ENCODE results near the gene PHLPP1.

Gene PHLPP1

DNA sequence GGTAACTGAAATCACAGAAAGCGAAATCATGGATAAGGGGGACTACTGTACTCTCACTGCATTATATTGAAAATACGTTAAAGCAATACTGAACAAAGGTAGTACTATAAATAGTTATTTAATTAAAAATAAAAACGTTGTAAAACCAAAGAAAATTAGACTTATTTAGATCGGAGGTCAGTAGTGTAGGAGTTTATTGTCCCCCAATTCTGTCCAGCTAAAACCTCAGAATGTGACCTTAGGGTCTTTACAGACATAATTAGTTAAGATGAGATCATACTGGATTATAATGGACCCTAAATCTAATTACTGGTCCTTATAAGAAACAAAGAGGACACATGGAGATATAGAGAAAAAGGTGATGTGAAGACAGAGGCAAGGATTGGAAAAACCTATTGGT lies 95.3 kb downstream of the PHLPP1 start:
- no peaks in the 10 kb centered on the region for H3K27me3 Mint-ChIP-seq
- H3K36me3 Mint-ChIP-seq (ENCODE audit: low read depth), result peaks cover 2% of the 10 kb centered on the region
- H3K9me3 Mint-ChIP-seq, result no peaks in the 10 kb centered on the region
- ATAC-seq (no peak), DNase-seq (no peak)
- no peak overlapping the region for H3K27ac Mint-ChIP-seq
- peaks cover 15% of the 10 kb centered on the region for H3K4me1 Mint-ChIP-seq
- no peak overlapping the region for H3K4me3 Mint-ChIP-seq

GRCh38 chr18:62811674-62812073 lies 96.3 kb downstream of the PHLPP1 start:
- ATAC-seq, result no peak

DNA sequence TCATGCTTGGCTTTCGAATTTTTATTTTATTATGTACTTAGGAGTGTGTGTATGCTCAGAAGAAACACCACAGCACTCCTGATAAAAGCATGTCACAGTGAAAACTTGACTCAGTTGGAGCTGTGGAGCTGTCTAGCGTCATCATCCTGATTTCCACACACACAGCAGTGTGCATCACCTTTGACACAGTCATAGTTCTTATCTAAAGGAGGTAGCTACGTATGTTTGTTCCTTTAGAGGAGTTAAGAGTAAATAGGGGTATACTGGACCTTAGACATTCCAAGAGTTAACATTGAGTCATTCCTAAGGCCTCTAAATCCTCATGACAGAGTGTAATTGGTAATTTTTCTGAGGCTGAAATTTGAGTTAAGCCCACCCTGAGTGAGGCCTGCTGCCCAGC lies 96.9 kb downstream of the PHLPP1 start:
- H3K4me1 Mint-ChIP-seq, result peaks cover 17% of the 10 kb centered on the region
- H3K27ac Mint-ChIP-seq, result no peak overlapping the region
- no peak overlapping the region for H3K4me3 Mint-ChIP-seq
- H3K9me3 Mint-ChIP-seq, result no peaks in the 10 kb centered on the region
- DNase-seq (no peak), ATAC-seq (no peak)
- no peaks in the 10 kb centered on the region for H3K36me3 Mint-ChIP-seq (ENCODE audit: low read depth)
- H3K27me3 Mint-ChIP-seq, result no peaks in the 10 kb centered on the region

More at GRCh38 chr18:62811674-62812073, 96.3 kb downstream of the PHLPP1 start:
- Mint-ChIP-seq H3K36me3 (ENCODE audit: low read depth) (peaks cover under 1% of the 10 kb centered on the region), H3K4me3 (no peak overlapping the region), H3K9me3 (no peaks in the 10 kb centered on the region), H3K27ac (no peak overlapping the region), H3K27me3 (no peaks in the 10 kb centered on the region), H3K4me1 (peaks cover 17% of the 10 kb centered on the region)
- no peak for DNase-seq

DNA sequence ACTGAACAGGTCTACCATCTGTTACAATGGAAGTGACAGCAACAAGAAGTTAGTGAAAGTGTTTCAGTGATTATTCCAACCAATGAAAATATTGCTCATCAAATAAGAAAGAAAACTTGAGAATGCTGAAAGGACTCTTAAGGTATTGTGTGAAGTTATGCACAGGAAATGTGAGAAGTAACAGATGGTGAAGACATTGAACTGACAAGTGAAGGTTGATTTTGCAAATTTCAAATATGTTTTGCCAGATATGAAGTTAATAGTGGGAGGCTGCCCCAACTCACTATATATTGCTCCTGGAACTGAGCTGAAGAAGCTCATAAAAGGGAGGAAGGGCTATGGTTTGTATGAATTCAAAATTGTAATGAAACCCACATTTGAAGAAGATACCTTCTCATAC lies 97.5 kb downstream of the PHLPP1 start:
- no peak overlapping the region for H3K27ac Mint-ChIP-seq
- H3K4me1 Mint-ChIP-seq, result peaks cover 17% of the 10 kb centered on the region
- no peak overlapping the region for H3K4me3 Mint-ChIP-seq
- DNase-seq (no peak), ATAC-seq (no peak)
- no peaks in the 10 kb centered on the region for H3K9me3 Mint-ChIP-seq
- no peaks in the 10 kb centered on the region for H3K36me3 Mint-ChIP-seq (ENCODE audit: low read depth)
- no peaks in the 10 kb centered on the region for H3K27me3 Mint-ChIP-seq

GRCh38 chr18:62814132-62814759 lies 98.9 kb downstream of the PHLPP1 start:
- no peak for ATAC-seq
- H3K27me3 Mint-ChIP-seq, result no peaks in the 10 kb centered on the region
- H3K27ac Mint-ChIP-seq, result peak overlapping the region; percentile 64
- H3K4me3 Mint-ChIP-seq, result no peak overlapping the region
- H3K36me3 Mint-ChIP-seq (ENCODE audit: low read depth), result no peaks in the 10 kb centered on the region
- no peak for DNase-seq
- H3K9me3 Mint-ChIP-seq, result no peaks in the 10 kb centered on the region
- H3K4me1 Mint-ChIP-seq, result peaks cover 17% of the 10 kb centered on the region

DNA sequence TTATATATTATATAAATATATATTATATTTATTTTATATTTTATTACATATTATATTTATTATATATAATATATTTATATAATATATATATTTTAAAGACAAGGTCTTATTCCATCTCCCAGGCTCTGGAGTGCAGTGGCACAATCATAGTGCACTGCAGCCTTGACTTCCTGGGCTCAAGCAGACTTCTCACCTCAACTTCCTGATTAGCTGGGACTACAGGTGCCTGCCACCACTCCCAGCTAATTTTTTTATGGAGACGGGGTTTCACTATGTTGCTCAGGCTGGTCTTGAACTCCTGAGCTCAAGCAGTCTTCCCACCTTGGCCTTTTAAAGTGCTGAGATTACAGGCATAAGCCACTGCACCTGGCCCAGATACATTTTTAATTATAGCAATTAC lies 110.0 kb downstream of the PHLPP1 start:
- no peak for DNase-seq
- no peak overlapping the region for H3K27ac Mint-ChIP-seq
- H3K27me3 Mint-ChIP-seq, result no peaks in the 10 kb centered on the region
- peaks cover 12% of the 10 kb centered on the region for H3K4me1 Mint-ChIP-seq
- no peak for ATAC-seq
- H3K36me3 Mint-ChIP-seq (ENCODE audit: low read depth), result peaks cover 5% of the 10 kb centered on the region
- H3K9me3 Mint-ChIP-seq, result no peaks in the 10 kb centered on the region
- no peak overlapping the region for H3K4me3 Mint-ChIP-seq

- H3K27me3 Mint-ChIP-seq, result no peaks in the 10 kb centered on the region
- H3K4me1 Mint-ChIP-seq, result peaks cover 13% of the 10 kb centered on the region
- H3K27ac Mint-ChIP-seq, result no peak overlapping the region
- no peak overlapping the region for H3K4me3 Mint-ChIP-seq
- ATAC-seq, result no peak
- no peak for DNase-seq
- H3K9me3 Mint-ChIP-seq, result no peaks in the 10 kb centered on the region
- peaks cover 9% of the 10 kb centered on the region for H3K36me3 Mint-ChIP-seq (ENCODE audit: low read depth)
These were observed 112.1 kb downstream of the PHLPP1 start for GRCh38 chr18:62827397-62827796.

DNA sequence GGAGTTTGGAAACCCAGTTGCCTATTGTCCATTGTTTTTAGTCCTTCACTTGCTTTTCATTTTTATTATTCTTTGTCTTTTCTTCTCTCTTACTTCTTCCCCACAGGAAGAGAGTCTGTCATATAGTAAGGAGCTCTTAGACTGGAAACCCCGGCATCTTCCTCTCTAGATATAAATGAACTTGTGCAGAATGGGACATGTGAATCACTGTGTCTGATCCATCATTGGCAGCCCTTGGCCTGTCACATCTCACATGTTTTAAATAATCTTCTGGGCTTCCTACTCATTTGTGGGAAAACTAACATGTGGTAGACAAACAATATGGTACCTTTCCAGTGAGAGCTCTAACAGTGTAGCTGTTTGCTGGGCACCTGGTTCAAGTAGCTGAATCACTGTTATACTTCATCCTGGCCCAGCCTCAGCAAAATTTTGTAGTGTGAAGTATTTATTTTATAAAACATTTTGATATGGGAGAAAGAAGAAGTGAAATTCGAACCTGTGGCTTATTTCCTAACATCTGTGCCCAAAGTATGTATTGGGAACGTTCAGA lies 112.8 kb downstream of the PHLPP1 start:
- H3K27ac Mint-ChIP-seq, result peak overlapping the region; percentile 50
- ATAC-seq (peak; percentile 63), DNase-seq (no peak)
- H3K9me3 Mint-ChIP-seq, result no peaks in the 10 kb centered on the region
- peaks cover 9% of the 10 kb centered on the region for H3K36me3 Mint-ChIP-seq (ENCODE audit: low read depth)
- no peaks in the 10 kb centered on the region for H3K27me3 Mint-ChIP-seq
- H3K4me3 Mint-ChIP-seq, result no peak overlapping the region
- H3K4me1 Mint-ChIP-seq, result peaks cover 15% of the 10 kb centered on the region

GRCh38 chr18:62828852-62829251 lies 113.5 kb downstream of the PHLPP1 start:
- peaks cover 9% of the 10 kb centered on the region for H3K36me3 Mint-ChIP-seq (ENCODE audit: low read depth)
- DNase-seq, result no peak
- H3K4me3 Mint-ChIP-seq, result no peak overlapping the region
- H3K4me1 Mint-ChIP-seq, result peaks cover 15% of the 10 kb centered on the region
- H3K27me3 Mint-ChIP-seq, result no peaks in the 10 kb centered on the region
- no peak for ATAC-seq
- no peaks in the 10 kb centered on the region for H3K9me3 Mint-ChIP-seq
- no peak overlapping the region for H3K27ac Mint-ChIP-seq

DNA sequence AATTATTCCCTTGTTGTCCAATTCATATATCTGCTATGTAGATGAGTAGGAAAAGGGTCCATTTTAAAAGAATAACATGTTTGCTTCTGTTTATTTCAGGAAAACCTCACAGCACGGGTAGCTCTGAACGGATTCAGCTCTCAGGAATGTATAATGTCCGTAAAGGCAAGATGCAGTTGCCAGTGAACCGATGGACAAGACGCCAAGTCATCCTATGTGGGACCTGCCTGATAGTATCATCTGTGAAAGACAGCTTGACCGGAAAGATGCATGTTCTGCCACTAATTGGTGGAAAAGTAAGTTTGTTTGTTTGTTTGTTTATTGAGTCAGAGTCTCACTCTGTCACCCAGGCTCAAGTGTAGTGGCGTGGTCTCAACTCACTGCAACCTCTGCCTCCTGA lies 114.6 kb downstream of the PHLPP1 start:
- Mint-ChIP-seq H3K36me3 (ENCODE audit: low read depth) (peaks cover 9% of the 10 kb centered on the region), H3K27ac (no peak overlapping the region), H3K4me1 (peaks cover 15% of the 10 kb centered on the region), H3K27me3 (no peaks in the 10 kb centered on the region), H3K9me3 (no peaks in the 10 kb centered on the region), H3K4me3 (no peak overlapping the region)
- DNase-seq, result no peak
- no peak for ATAC-seq

DNA sequence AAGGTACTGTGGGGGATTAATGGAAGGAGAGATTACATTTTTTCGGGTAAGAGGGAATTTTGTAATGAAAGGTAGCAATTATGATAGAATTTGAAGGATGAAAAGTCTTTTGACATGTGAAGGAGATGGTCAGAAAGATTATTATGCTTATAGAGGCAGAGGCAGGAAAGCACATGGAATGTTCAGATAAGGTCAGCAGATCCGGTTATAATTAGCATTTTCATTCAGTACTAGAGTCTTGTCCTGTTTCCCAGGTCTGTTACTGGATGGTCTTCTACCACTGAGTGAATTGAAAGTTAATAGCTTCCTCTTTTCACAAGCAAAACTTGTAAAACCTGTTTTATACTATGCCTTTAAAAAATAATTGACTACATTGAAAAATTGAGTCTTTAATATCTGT lies 116.9 kb downstream of the PHLPP1 start:
- no peaks in the 10 kb centered on the region for H3K9me3 Mint-ChIP-seq
- peaks cover 10% of the 10 kb centered on the region for H3K36me3 Mint-ChIP-seq (ENCODE audit: low read depth)
- DNase-seq, result no peak

DNA sequence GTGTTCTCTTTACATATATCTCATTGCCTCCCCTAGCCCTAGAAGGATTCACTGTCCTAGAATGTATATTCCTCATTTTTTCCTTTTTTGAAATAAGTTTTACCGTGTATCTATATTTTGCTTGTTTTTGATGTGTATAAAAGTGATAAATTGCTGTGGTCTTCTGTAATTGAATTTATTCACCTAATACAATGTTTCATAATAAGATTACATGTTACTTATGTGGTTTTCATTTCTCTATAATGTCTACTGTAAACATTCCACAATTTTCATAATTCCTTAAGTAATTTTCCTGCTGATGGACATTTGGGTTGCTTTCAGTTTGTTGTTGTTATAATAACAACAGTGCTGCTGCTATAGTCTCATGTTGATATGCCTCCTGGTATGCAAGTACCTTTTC lies 118.2 kb downstream of the PHLPP1 start:
- H3K27ac Mint-ChIP-seq, result no peak overlapping the region
- DNase-seq (no peak), ATAC-seq (no peak)
- no peaks in the 10 kb centered on the region for H3K9me3 Mint-ChIP-seq
- H3K4me3 Mint-ChIP-seq, result no peak overlapping the region
- peaks cover 10% of the 10 kb centered on the region for H3K36me3 Mint-ChIP-seq (ENCODE audit: low read depth)
- H3K27me3 Mint-ChIP-seq, result no peaks in the 10 kb centered on the region
- H3K4me1 Mint-ChIP-seq, result peaks cover 11% of the 10 kb centered on the region

More for the DNA sequence above, 116.9 kb downstream of the PHLPP1 start:
- no peak for ATAC-seq
- no peaks in the 10 kb centered on the region for H3K27me3 Mint-ChIP-seq
- no peak overlapping the region for H3K27ac Mint-ChIP-seq
- H3K4me1 Mint-ChIP-seq, result peaks cover 13% of the 10 kb centered on the region
- H3K4me3 Mint-ChIP-seq, result no peak overlapping the region

DNA sequence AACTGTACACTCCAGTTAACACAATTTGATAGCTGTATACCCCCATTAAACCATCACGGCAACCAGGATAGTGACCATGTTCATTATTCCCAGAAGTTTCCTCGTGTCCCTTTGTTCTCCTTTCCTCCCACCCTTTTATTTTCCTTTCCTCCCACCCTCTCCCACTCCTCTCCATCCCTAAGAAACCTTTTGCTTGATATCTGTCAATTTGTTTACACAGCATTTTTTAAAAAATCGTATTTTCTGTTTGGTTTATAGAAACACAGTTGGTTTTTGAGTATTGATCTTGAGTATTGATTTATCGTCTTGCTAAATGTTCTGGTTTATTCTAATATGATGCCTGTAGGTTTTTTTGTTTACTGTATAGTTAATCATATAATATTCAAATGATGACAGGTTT lies 119.4 kb downstream of the PHLPP1 start:
- H3K27me3 Mint-ChIP-seq, result no peaks in the 10 kb centered on the region
- no peak overlapping the region for H3K4me3 Mint-ChIP-seq
- peaks cover 17% of the 10 kb centered on the region for H3K4me1 Mint-ChIP-seq
- peaks cover 12% of the 10 kb centered on the region for H3K36me3 Mint-ChIP-seq (ENCODE audit: low read depth)
- no peak for DNase-seq
- ATAC-seq, result no peak
- no peak overlapping the region for H3K27ac Mint-ChIP-seq
- no peaks in the 10 kb centered on the region for H3K9me3 Mint-ChIP-seq

DNA sequence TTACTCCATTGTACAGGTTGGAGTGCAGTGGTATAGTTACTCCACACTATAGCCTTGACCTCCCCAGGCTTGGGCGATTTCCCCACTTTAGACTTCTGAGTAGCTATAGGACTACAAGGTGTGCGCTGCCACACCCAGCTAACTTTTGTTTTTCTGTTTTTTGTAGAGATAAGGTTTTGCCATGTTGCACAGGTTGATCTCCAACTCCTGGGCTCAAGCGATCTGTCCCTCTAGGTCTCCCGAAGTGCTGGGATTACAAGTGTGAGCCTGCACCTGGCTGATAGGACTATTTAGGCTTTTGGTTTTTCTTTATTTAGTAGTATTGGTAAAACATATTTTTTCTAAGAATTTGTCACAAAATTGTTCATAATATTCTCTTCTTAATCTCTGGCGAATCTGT lies 121.7 kb downstream of the PHLPP1 start:
- Mint-ChIP-seq H3K36me3 (ENCODE audit: low read depth) (peaks cover 7% of the 10 kb centered on the region), H3K27ac (no peak overlapping the region), H3K4me1 (peaks cover 29% of the 10 kb centered on the region), H3K4me3 (no peak overlapping the region), H3K9me3 (no peaks in the 10 kb centered on the region), H3K27me3 (no peaks in the 10 kb centered on the region)
- ATAC-seq, result no peak
- no peak for DNase-seq

DNA sequence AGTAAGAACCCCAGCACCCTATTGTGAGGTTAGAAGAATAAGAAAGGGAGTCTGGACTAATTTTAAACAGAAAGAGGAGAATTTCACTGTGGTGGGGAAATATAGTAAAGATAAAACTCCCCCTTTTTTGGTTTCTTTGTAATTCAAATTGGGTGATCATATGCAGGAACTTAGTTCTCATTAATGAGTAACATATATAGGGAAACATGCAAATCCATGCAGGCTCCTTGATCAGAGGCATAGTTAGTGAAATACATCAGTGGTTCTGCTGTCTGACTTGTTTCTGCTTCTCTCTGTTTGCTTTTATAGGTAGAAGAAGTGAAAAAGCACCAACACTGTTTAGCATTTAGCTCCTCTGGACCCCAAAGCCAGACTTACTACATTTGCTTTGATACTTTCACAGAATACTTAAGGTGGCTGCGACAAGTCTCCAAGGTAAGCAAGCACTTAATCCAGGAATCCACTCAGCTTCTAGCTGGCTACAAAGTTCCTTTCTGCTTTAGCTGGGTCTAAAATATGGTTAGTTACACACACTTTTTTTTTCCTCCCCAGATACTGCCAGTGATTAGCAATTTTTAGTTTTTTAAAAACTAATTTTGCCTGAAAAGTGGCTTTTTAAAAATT lies 123.2 kb downstream of the PHLPP1 start:
- no peak overlapping the region for H3K4me3 Mint-ChIP-seq
- H3K4me1 Mint-ChIP-seq, result peaks cover 31% of the 10 kb centered on the region
- no peak overlapping the region for H3K27ac Mint-ChIP-seq
- ATAC-seq (peak; percentile 33), DNase-seq (no peak)
- no peaks in the 10 kb centered on the region for H3K27me3 Mint-ChIP-seq
- no peaks in the 10 kb centered on the region for H3K9me3 Mint-ChIP-seq
- H3K36me3 Mint-ChIP-seq (ENCODE audit: low read depth), result peaks cover 9% of the 10 kb centered on the region
